Glutamatergic neuron (in vitro differentiated cells): ENCODE results near the gene ZNF626. TPM values are rescaled to one million over a fixed set of nuclear protein-coding genes. Genes with fewer than 3 reads are reported as not detected.
"Not testable (repeated sequence)": the region's sequence is repeated elsewhere in the genome, so short reads cannot be mapped to it uniquely, and the experiment has no call there.

Experiments
- DNase-seq: peaks from one replicate; pipeline ENCODE4 v3.0.0; 2022
- H3K27ac Mint-ChIP-seq: one replicate; pipeline ENCODE4 v1.8.0; 2020; ENCODE audit warnings: mild to moderate bottlenecking, mixed read lengths, inconsistent platforms; ENCODE audit not compliant: unreplicated experiment
- H3K27me3 Mint-ChIP-seq: one replicate; pipeline ENCODE4 v1.8.0; 2020; ENCODE audit warnings: mild to moderate bottlenecking, moderate library complexity, mixed read lengths, inconsistent platforms; ENCODE audit not compliant: unreplicated experiment
- H3K36me3 Mint-ChIP-seq: one replicate; pipeline ENCODE4 v1.8.0; 2020; ENCODE audit warnings: mild to moderate bottlenecking, mixed read lengths, inconsistent platforms; ENCODE audit not compliant: unreplicated experiment
- H3K4me1 Mint-ChIP-seq: one replicate; pipeline ENCODE4 v1.8.0; 2020; ENCODE audit warnings: mild to moderate bottlenecking, low read depth, mixed read lengths, inconsistent platforms; ENCODE audit not compliant: unreplicated experiment
- H3K4me3 Mint-ChIP-seq: one replicate; pipeline ENCODE4 v1.8.0; 2020; ENCODE audit warnings: mild to moderate bottlenecking, mixed read lengths, inconsistent platforms; ENCODE audit not compliant: unreplicated experiment
- H3K9me3 Mint-ChIP-seq: one replicate; pipeline ENCODE4 v1.8.0; 2020; ENCODE audit warnings: mild to moderate bottlenecking, moderate library complexity, mixed read lengths, inconsistent platforms; ENCODE audit not compliant: unreplicated experiment
- total RNA-seq: library from RNA; stranded (reverse); fragmentation: NEBNext Ultra II Directional; extraction: Animal tissue kit (Norgen Biotek cat#: 25700); gene quantifications from one replicate; pipeline ENCODE4 v1.2.1, GENCODE V29; 2021; ENCODE audit not compliant: unreplicated experiment
- TF ChIP-seq, protein P1 (sequence below): fragments of 200-600 bp; sonication (generic); IDR thresholded peaks from one replicate; pipeline ENCODE4 v1.5.0; 2021; ENCODE audit not compliant: partially characterized antibody, unreplicated experiment

Gene ZNF626
- total RNA-seq, 1 donor from 2014 or later: 24.2 TPM

DNA sequence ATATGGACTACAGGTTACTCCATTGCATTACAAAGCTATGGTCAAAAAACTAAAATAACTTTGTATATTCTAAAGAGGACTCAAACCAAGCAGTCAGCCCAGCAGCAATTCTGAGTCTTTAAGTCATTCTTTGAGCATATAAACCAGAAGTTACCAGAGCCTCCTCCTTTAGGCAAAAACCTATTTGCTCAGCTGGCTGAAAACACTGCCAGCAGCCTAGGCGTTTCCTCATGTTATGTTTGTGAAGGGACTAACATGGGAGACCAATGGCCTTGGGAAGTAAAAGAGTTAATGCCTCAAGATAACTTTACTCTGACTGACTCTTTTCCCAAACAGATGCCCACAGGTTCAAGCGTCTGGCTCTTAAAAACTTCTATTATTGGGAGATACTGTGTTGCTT lies 45.3 kb downstream of the ZNF626 start:
- no peak for DNase-seq
- no peak overlapping the region for H3K27ac Mint-ChIP-seq
- H3K4me3 Mint-ChIP-seq: no peak overlapping the region
- H3K36me3 Mint-ChIP-seq: peaks cover 12% of the 10 kb centered on the region
- H3K27me3 Mint-ChIP-seq: no peaks in the 10 kb centered on the region
- no peaks in the 10 kb centered on the region for H3K4me1 Mint-ChIP-seq
- H3K9me3 Mint-ChIP-seq: peaks cover 2% of the 10 kb centered on the region
- TF ChIP-seq, protein P1, sequence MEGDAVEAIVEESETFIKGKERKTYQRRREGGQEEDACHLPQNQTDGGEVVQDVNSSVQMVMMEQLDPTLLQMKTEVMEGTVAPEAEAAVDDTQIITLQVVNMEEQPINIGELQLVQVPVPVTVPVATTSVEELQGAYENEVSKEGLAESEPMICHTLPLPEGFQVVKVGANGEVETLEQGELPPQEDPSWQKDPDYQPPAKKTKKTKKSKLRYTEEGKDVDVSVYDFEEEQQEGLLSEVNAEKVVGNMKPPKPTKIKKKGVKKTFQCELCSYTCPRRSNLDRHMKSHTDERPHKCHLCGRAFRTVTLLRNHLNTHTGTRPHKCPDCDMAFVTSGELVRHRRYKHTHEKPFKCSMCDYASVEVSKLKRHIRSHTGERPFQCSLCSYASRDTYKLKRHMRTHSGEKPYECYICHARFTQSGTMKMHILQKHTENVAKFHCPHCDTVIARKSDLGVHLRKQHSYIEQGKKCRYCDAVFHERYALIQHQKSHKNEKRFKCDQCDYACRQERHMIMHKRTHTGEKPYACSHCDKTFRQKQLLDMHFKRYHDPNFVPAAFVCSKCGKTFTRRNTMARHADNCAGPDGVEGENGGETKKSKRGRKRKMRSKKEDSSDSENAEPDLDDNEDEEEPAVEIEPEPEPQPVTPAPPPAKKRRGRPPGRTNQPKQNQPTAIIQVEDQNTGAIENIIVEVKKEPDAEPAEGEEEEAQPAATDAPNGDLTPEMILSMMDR: no peak

DNA sequence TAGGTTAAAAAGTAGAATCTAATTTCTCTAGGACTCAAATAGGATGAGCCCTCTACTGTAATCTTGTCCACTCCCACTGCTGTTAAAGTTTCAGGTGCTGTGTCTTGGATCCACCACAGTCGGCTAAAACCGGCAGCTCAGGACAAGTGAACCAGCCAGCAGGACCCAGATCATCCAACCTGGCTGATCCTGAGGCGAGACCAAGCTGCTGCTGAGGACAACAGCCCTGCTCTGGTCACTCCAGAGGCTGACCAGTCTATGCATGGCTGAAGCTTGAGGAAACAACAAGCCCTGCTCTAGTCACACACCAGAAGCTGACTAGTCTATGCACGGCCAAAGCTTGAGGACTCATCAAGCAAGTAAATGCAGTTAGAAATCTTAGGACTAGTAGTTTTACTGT lies 46.4 kb downstream of the ZNF626 start:
- H3K4me1 Mint-ChIP-seq, DNase-seq, H3K27me3 Mint-ChIP-seq, H3K4me3 Mint-ChIP-seq, H3K27ac Mint-ChIP-seq, H3K9me3 Mint-ChIP-seq: not testable (repeated sequence)
- H3K36me3 Mint-ChIP-seq: peaks cover 12% of the 10 kb centered on the region

- H3K36me3 Mint-ChIP-seq: peaks cover 12% of the 10 kb centered on the region
- TF ChIP-seq, protein P1: no peak
- H3K27ac Mint-ChIP-seq: no peak overlapping the region
- DNase-seq: no peak
- peaks cover 2% of the 10 kb centered on the region for H3K9me3 Mint-ChIP-seq
- H3K27me3 Mint-ChIP-seq: no peaks in the 10 kb centered on the region
- no peak overlapping the region for H3K4me3 Mint-ChIP-seq
- no peaks in the 10 kb centered on the region for H3K4me1 Mint-ChIP-seq
Measured at GRCh38 chr19:20612711-20613316, 48.6 kb downstream of the ZNF626 start.

DNA sequence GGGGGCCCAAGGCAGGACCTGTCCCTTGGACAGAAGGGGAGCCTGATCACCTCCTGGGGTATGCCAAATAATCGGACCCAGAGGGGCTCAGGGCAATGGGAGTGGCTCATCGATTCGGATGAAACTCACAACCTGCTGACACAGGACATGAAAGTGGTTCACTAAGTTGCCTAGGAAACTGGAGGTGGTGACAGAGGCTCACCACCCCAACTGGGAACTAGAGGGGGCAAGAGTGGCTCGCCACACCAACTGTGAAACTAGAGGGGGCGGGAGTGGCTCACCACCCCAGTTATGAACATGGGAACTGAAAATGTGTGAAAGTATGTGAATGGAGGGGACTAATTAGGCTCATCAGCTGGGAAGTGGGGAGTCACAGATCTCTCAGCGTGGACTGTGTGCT lies 49.5 kb downstream of the ZNF626 start:
- TF ChIP-seq, protein P1: no peak
- H3K27ac Mint-ChIP-seq: no peak overlapping the region
- peaks cover 2% of the 10 kb centered on the region for H3K9me3 Mint-ChIP-seq
- H3K36me3 Mint-ChIP-seq: peaks cover 12% of the 10 kb centered on the region
- no peak for DNase-seq
- no peaks in the 10 kb centered on the region for H3K4me1 Mint-ChIP-seq
- no peak overlapping the region for H3K4me3 Mint-ChIP-seq
- no peaks in the 10 kb centered on the region for H3K27me3 Mint-ChIP-seq

DNA sequence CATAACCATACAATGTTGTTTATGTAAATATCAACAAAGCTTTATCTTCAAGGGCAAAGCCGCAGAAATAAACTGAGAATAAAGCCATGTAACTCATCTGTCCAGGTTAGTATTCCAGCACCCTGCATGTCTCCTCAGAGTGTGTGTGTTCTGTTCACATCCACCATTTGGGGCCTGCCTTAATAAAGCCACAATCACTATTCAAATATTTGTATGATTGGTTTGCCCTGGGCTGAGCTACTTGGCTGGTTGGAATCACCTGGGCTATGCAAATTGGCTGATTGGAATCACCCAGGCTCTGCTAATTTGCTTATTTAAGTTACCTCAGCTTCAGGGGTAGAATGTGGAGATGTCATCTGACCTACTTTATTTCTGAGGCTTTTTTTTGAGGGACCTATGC lies 53.4 kb downstream of the ZNF626 start:
- Mint-ChIP-seq H3K27ac (no peak overlapping the region), H3K4me1 (no peaks in the 10 kb centered on the region), H3K27me3 (no peaks in the 10 kb centered on the region), H3K9me3 (no peaks in the 10 kb centered on the region), H3K4me3 (no peak overlapping the region), H3K36me3 (no peaks in the 10 kb centered on the region)
- TF ChIP-seq, protein P1: no peak
- no peak for DNase-seq

Other genes with a start within 250 kb of the ZNF626 start
- gene ZNF737, start 95.8 kb downstream of the ZNF626 start, total RNA-seq: 63.8 TPM
- gene ZNF66, start 114.7 kb upstream of the ZNF626 start, total RNA-seq: 20.0 TPM